ENCODE measurements around the gene KIAA0319L. TPM values are rescaled to one million over a fixed set of nuclear protein-coding genes. Genes with fewer than 3 reads are reported as not detected.
A peak's percentile ranks its signal among the peaks of the same experiment; 100 is the strongest.
"Not testable (repeated sequence)": the region's sequence is repeated elsewhere in the genome, so short reads cannot be mapped to it uniquely, and the experiment has no call there.

Gene KIAA0319L
- total and polyA plus RNA-seq, 9 donors, result 26.7 to 45.9 (median 34.4) TPM

- H3K4me1 ChIP-seq (ENCODE audit: control insufficient read depth, insufficient read depth, low read length); H3K4me3 ChIP-seq (ENCODE audit: low read length); DNase-seq; H3K27me3 ChIP-seq (ENCODE audit: control insufficient read depth, insufficient read depth, low read length); H3K9me3 ChIP-seq (replicated peaks; ENCODE audit: control insufficient read depth, low read depth, low read length); H3K27ac ChIP-seq (ENCODE audit: low read length); H3K36me3 ChIP-seq (ENCODE audit: control insufficient read depth, insufficient read depth, low read length): not testable (repeated sequence)
- WGBS (ENCODE audit: insufficient coverage), result no CpG with 5 or more reads among the region's 1 CpG
Observed at GRCh38 chr1:35585805-35586204, 28.6 kb upstream of the KIAA0319L start.

- H3K4me3 ChIP-seq (ENCODE audit: low read length), result no peak overlapping the region
- no peaks in the 10 kb centered on the region for H3K9me3 ChIP-seq (replicated peaks; ENCODE audit: control insufficient read depth, low read depth, low read length)
- H3K4me1 ChIP-seq (ENCODE audit: control insufficient read depth, insufficient read depth, low read length), result no peaks in the 10 kb centered on the region
- no peak for DNase-seq
- WGBS (ENCODE audit: insufficient coverage), result 100% methylated on average over 1 of the region's 3 CpGs
- no peaks in the 10 kb centered on the region for H3K36me3 ChIP-seq (ENCODE audit: control insufficient read depth, insufficient read depth, low read length)
- no peaks in the 10 kb centered on the region for H3K27me3 ChIP-seq (ENCODE audit: control insufficient read depth, insufficient read depth, low read length)
- no peak overlapping the region for H3K27ac ChIP-seq (ENCODE audit: low read length)
Observed at GRCh38 chr1:35585281-35585680, 28.1 kb upstream of the KIAA0319L start.

GRCh38 chr1:35581621-35582020 lies 24.4 kb upstream of the KIAA0319L start:
- H3K4me3 ChIP-seq (ENCODE audit: low read length); DNase-seq; H3K36me3 ChIP-seq (ENCODE audit: control insufficient read depth, insufficient read depth, low read length); H3K9me3 ChIP-seq (replicated peaks; ENCODE audit: control insufficient read depth, low read depth, low read length); H3K27ac ChIP-seq (ENCODE audit: low read length): not testable (repeated sequence)
- Histone ChIP-seq H3K4me1 (ENCODE audit: control insufficient read depth, insufficient read depth, low read length) (peaks cover 16% of the 10 kb centered on the region), H3K27me3 (ENCODE audit: control insufficient read depth, insufficient read depth, low read length) (peaks cover 27% of the 10 kb centered on the region)
- WGBS (ENCODE audit: insufficient coverage), result 93% methylated on average over 6 of the region's 9 CpGs

GRCh38 chr1:35580949-35581388 lies 23.8 kb upstream of the KIAA0319L start:
- WGBS (ENCODE audit: insufficient coverage), result no CpG with 5 or more reads among the region's 4 CpGs
- H3K4me1 ChIP-seq (ENCODE audit: control insufficient read depth, insufficient read depth, low read length), result peaks cover 16% of the 10 kb centered on the region
- no peak overlapping the region for H3K4me3 ChIP-seq (ENCODE audit: low read length)
- no peak overlapping the region for H3K27ac ChIP-seq (ENCODE audit: low read length)
- DNase-seq, result no peak
- H3K27me3 ChIP-seq (ENCODE audit: control insufficient read depth, insufficient read depth, low read length), result peaks cover 33% of the 10 kb centered on the region
- H3K36me3 ChIP-seq (ENCODE audit: control insufficient read depth, insufficient read depth, low read length), result no peaks in the 10 kb centered on the region
- H3K9me3 ChIP-seq (replicated peaks; ENCODE audit: control insufficient read depth, low read depth, low read length), result no peaks in the 10 kb centered on the region

- H3K4me3 ChIP-seq (ENCODE audit: low read length), result peak overlapping the region; percentile 32
- H3K9me3 ChIP-seq (replicated peaks; ENCODE audit: control insufficient read depth, low read depth, low read length), result no peaks in the 10 kb centered on the region
- H3K27me3 ChIP-seq (ENCODE audit: control insufficient read depth, insufficient read depth, low read length), result peaks cover 68% of the 10 kb centered on the region
- no peak overlapping the region for H3K27ac ChIP-seq (ENCODE audit: low read length)
- H3K36me3 ChIP-seq (ENCODE audit: control insufficient read depth, insufficient read depth, low read length), result no peaks in the 10 kb centered on the region
- peaks cover 29% of the 10 kb centered on the region for H3K4me1 ChIP-seq (ENCODE audit: control insufficient read depth, insufficient read depth, low read length)
- 3% methylated on average over 53 of the region's 70 CpGs for WGBS (ENCODE audit: insufficient coverage)
- DNase-seq, result no peak
Observed at GRCh38 chr1:35577071-35577998, 20.1 kb upstream of the KIAA0319L start.

GRCh38 chr1:35576766-35577070 lies 19.5 kb upstream of the KIAA0319L start:
- H3K9me3 ChIP-seq (replicated peaks; ENCODE audit: control insufficient read depth, low read depth, low read length); H3K4me3 ChIP-seq (ENCODE audit: low read length); H3K36me3 ChIP-seq (ENCODE audit: control insufficient read depth, insufficient read depth, low read length); H3K27ac ChIP-seq (ENCODE audit: low read length); DNase-seq: not testable (repeated sequence)
- Histone ChIP-seq H3K27me3 (ENCODE audit: control insufficient read depth, insufficient read depth, low read length) (peaks cover 75% of the 10 kb centered on the region), H3K4me1 (ENCODE audit: control insufficient read depth, insufficient read depth, low read length) (peaks cover 29% of the 10 kb centered on the region)
- WGBS (ENCODE audit: insufficient coverage), result 5% methylated on average over 35 of the region's 37 CpGs

GRCh38 chr1:35576061-35576765 lies 19.0 kb upstream of the KIAA0319L start:
- H3K27me3 ChIP-seq (ENCODE audit: control insufficient read depth, insufficient read depth, low read length), result peaks cover 80% of the 10 kb centered on the region
- H3K9me3 ChIP-seq (replicated peaks; ENCODE audit: control insufficient read depth, low read depth, low read length), result no peaks in the 10 kb centered on the region
- no peaks in the 10 kb centered on the region for H3K36me3 ChIP-seq (ENCODE audit: control insufficient read depth, insufficient read depth, low read length)
- DNase-seq, result no peak
- no peak overlapping the region for H3K27ac ChIP-seq (ENCODE audit: low read length)
- H3K4me1 ChIP-seq (ENCODE audit: control insufficient read depth, insufficient read depth, low read length), result peaks cover 29% of the 10 kb centered on the region
- WGBS (ENCODE audit: insufficient coverage), result 39% methylated on average over 10 of the region's 10 CpGs
- H3K4me3 ChIP-seq (ENCODE audit: low read length), result no peak overlapping the region

- Histone ChIP-seq H3K9me3 (replicated peaks; ENCODE audit: control insufficient read depth, low read depth, low read length) (no peaks in the 10 kb centered on the region), H3K27me3 (ENCODE audit: control insufficient read depth, insufficient read depth, low read length) (peaks cover 87% of the 10 kb centered on the region), H3K27ac (ENCODE audit: low read length) (no peak overlapping the region), H3K4me3 (ENCODE audit: low read length) (no peak overlapping the region), H3K36me3 (ENCODE audit: control insufficient read depth, insufficient read depth, low read length) (no peaks in the 10 kb centered on the region), H3K4me1 (ENCODE audit: control insufficient read depth, insufficient read depth, low read length) (peaks cover 29% of the 10 kb centered on the region)
- WGBS (ENCODE audit: insufficient coverage), result 73% methylated on average over 3 of the region's 5 CpGs
- DNase-seq, result no peak
Observed at GRCh38 chr1:35575416-35575958, 18.3 kb upstream of the KIAA0319L start.

GRCh38 chr1:35574655-35575415 lies 17.6 kb upstream of the KIAA0319L start:
- Histone ChIP-seq H3K27ac (ENCODE audit: low read length) (no peak overlapping the region), H3K9me3 (replicated peaks; ENCODE audit: control insufficient read depth, low read depth, low read length) (no peaks in the 10 kb centered on the region), H3K4me3 (ENCODE audit: low read length) (no peak overlapping the region), H3K36me3 (ENCODE audit: control insufficient read depth, insufficient read depth, low read length) (no peaks in the 10 kb centered on the region), H3K4me1 (ENCODE audit: control insufficient read depth, insufficient read depth, low read length) (peaks cover 29% of the 10 kb centered on the region), H3K27me3 (ENCODE audit: control insufficient read depth, insufficient read depth, low read length) (peaks cover 91% of the 10 kb centered on the region)
- no peak for DNase-seq
- 58% methylated on average over 26 of the region's 30 CpGs for WGBS (ENCODE audit: insufficient coverage)

All from muscle of leg (tissue), 11 donors.